Activated CD8-positive, alpha-beta memory T cell treated with anti-CD3 and anti-CD28 coated beads, Interleukin-2, amount 10 ng/mL, durations not matched to agents 7 days and 5 days (primary cell): ENCODE results near the gene SFTA2. TPM values are rescaled to one million over a fixed set of nuclear protein-coding genes. Genes with fewer than 3 reads are reported as not detected.

Experiments
- ATAC-seq: fragments of 150-1000 bp; cut with Tn5 transposase; one replicate; pipeline ENCODE4 v1.10.0; 2021; ENCODE audit warnings: moderate library complexity
- CTCF ChIA-PET: fragments of 350-600 bp; sonication (Branson Sonifier 250); formaldehyde crosslinking; loops from one replicate; lab custom pipeline; 2021; ENCODE audit warnings: antibody characterized with exemption; lab: Charles Lee
- DNase-seq: peaks from one replicate; pipeline ENCODE4 v3.0.0-alpha.2; 2020
- H3K27ac Mint-ChIP-seq: one replicate; pipeline ENCODE4 v1.8.0; 2021; ENCODE audit warnings: mild to moderate bottlenecking, mixed read lengths
- H3K27me3 Mint-ChIP-seq: one replicate; pipeline ENCODE4 v1.8.0; 2021; ENCODE audit warnings: mixed read lengths
- H3K36me3 Mint-ChIP-seq: one replicate; pipeline ENCODE4 v1.8.0; 2021; ENCODE audit warnings: mild to moderate bottlenecking, mixed read lengths
- H3K4me1 Mint-ChIP-seq: one replicate; pipeline ENCODE4 v1.8.0; 2021; ENCODE audit warnings: mixed read lengths
- H3K4me3 Mint-ChIP-seq: one replicate; pipeline ENCODE4 v1.8.0; 2021; ENCODE audit warnings: mild to moderate bottlenecking, moderate library complexity, mixed read lengths
- H3K9me3 Mint-ChIP-seq: one replicate; pipeline ENCODE4 v1.8.0; 2022; ENCODE audit warnings: low read depth, mixed read lengths
- total RNA-seq, 2 experiments: library from RNA; stranded (reverse); gene quantifications; one replicate each; pipeline ENCODE4 v1.2.3, GENCODE V29; 2021

Gene SFTA2
- total RNA-seq, 2 experiments from 2014 or later: not detected

DNA sequence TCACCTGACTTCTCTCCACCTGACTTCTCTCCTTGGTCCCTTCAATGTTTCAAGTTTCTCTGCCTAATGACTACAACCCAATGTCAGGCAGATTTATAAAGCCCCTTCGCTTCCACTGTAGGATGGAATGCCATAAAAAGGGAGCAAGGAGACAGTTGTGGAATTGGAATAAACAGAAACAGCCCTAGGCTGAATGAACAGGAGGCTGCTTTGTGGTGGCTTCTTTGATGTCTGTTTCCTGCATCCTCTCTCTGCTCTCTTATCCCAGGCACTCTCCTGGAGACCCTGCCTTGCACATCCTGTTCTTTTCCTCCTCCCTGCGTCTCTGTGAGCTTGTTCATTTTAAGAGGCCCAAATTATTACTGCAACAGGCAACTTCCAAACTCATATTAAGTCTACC is 25.7 kb upstream of the SFTA2 start:
- no peak overlapping the region for H3K4me3 Mint-ChIP-seq
- no peak overlapping the region for H3K27ac Mint-ChIP-seq
- H3K27me3 Mint-ChIP-seq: peaks cover 82% of the 10 kb centered on the region
- ATAC-seq (no peak), DNase-seq (no peak)
- H3K4me1 Mint-ChIP-seq: peaks cover 8% of the 10 kb centered on the region
- no peaks in the 10 kb centered on the region for H3K9me3 Mint-ChIP-seq
- CTCF ChIA-PET: no interaction called here
- H3K36me3 Mint-ChIP-seq: no peaks in the 10 kb centered on the region

DNA sequence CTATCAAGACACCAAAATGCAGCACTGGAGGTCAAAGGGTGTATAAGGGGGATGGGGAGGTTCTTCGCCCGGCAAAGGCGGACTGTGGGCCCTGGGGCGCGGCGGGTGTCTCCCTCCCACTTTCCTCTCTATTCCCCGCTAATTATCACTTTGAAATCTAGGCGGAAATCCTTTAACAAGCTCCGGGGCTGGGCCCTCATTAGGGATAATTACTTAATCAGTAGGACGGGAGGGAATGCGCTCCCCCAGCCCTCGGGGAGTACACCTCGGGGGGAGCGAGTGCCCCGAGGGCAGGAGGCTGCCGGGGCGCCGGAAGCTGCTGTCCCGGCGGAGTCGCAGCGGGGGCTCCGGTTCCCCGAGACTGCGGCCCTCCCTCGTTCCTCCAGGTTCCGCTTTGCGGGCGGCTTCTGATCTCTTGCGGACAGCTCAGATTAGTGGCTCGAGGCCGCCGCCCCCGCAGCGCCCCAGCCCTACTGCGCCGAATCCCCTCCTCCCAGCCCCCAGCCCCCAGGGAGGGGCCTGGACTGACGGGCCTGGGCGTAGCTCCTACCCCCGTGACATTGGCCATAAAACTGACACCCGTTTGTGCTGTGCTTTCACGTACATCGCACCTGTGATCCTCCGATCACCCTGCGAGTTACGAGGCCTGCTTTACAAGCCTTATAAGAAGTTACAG is 23.5 kb upstream of the SFTA2 start:
- DNase-seq: peak; percentile 80
- no peaks in the 10 kb centered on the region for H3K36me3 Mint-ChIP-seq
- peaks cover 8% of the 10 kb centered on the region for H3K4me1 Mint-ChIP-seq
- H3K4me3 Mint-ChIP-seq: peak overlapping the region; percentile 55
- CTCF ChIA-PET: interaction anchor here (0.5 to 2.8 kb wide), 8 partner anchors 9 to 219 kb away, joined by 3 to 11 read pairs (median 4); partner anchors contain the start of gene VARS2
- H3K27ac Mint-ChIP-seq: no peak overlapping the region
- H3K27me3 Mint-ChIP-seq: peaks cover 89% of the 10 kb centered on the region
- no peaks in the 10 kb centered on the region for H3K9me3 Mint-ChIP-seq
- ATAC-seq: peak; percentile 95

DNA sequence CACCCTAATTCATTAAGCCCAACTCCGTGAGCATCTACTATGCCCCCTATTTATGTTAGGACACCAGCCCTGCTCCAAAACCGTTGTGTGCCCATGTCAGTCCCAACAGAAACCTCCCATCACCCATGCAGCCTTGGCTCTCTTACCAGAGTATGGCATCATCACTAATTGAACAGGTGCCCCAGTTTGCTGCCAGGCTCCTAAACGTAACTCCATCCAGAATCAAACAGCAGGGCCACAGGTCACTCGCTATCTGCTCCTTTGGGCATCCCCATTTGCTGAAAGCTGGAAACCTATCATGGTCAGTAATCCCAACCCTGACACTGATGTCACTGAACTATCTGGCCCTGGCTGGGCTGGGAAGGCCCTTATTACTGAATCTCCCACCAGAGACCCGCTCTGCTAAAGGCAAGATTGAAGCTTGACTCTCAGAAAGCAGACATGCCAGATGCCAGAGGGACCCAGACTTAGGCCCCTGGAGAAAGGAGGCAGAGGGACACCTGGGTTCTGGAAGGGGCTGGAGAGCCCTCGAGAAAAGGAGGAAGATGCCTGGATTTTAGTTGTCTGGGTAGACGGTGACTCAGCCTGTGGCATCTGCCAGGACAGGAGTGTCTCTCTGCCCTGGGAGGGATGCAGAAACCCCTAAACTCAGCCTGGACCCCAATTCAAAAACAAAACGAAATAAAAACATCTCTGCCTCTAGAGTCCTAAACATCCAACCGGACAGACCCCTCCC is 22.8 kb upstream of the SFTA2 start:
- no peak for DNase-seq
- Mint-ChIP-seq H3K4me3 (peak overlapping the region; percentile 55), H3K9me3 (no peaks in the 10 kb centered on the region), H3K36me3 (no peaks in the 10 kb centered on the region), H3K4me1 (peaks cover 8% of the 10 kb centered on the region), H3K27me3 (peaks cover 89% of the 10 kb centered on the region), H3K27ac (no peak overlapping the region)
- no peak for ATAC-seq
- CTCF ChIA-PET: interaction anchor here (0.7 to 2.8 kb wide), 6 partner anchors 10 to 125 kb away, joined by 3 to 11 read pairs (median 4); partner anchors contain the start of gene VARS2

DNA sequence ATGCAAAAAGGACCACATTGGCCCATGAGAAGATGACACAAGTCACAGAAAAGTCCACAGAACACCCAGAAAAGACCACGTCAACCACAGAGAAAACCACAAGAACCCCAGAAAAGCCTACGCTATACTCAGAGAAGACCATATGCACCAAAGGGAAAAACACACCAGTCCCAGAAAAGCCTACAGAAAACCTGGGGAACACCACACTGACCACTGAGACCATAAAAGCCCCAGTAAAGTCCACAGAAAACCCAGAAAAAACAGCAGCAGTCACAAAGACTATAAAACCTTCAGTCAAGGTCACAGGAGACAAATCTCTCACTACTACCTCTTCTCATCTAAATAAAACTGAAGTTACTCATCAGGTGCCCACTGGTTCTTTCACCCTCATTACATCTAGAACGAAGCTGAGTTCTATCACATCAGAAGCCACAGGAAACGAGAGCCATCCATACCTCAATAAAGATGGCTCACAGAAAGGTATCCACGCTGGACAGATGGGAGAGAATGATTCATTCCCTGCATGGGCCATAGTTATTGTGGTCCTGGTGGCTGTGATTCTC is 20.0 kb upstream of the SFTA2 start:
- no peak for ATAC-seq

DNA sequence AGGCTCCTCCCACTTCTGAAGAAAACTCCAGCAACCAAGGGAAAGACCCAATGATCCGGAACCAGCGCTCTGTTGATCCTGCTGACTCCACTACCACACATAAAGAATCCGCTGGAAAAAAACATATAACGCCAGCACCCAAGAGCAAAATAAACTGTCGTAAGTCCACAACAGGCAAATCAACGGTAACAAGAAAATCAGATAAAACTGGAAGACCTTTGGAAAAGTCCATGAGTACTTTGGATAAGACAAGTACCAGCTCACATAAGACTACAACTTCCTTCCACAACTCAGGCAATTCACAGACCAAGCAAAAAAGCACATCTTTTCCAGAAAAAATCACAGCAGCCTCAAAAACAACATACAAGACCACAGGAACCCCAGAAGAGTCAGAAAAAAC is 16.8 kb upstream of the SFTA2 start:
- ATAC-seq (no peak), DNase-seq (no peak)
- H3K4me1 Mint-ChIP-seq: no peaks in the 10 kb centered on the region
- H3K9me3 Mint-ChIP-seq: no peaks in the 10 kb centered on the region
- no peaks in the 10 kb centered on the region for H3K36me3 Mint-ChIP-seq
- peaks cover 80% of the 10 kb centered on the region for H3K27me3 Mint-ChIP-seq
- no peak overlapping the region for H3K27ac Mint-ChIP-seq
- CTCF ChIA-PET: interaction anchor here (1.1 kb wide), 1 partner anchor 8 kb away, joined by 3 read pairs; the partner anchor contains the start of gene MUCL3
- no peak overlapping the region for H3K4me3 Mint-ChIP-seq

More for the DNA sequence above, 20.0 kb upstream of the SFTA2 start:
- Mint-ChIP-seq H3K27ac (no peak overlapping the region), H3K4me3 (no peak overlapping the region), H3K27me3 (peaks cover 85% of the 10 kb centered on the region), H3K4me1 (peaks cover 8% of the 10 kb centered on the region), H3K9me3 (no peaks in the 10 kb centered on the region), H3K36me3 (no peaks in the 10 kb centered on the region)
- no peak for DNase-seq
- CTCF ChIA-PET: no interaction called here

DNA sequence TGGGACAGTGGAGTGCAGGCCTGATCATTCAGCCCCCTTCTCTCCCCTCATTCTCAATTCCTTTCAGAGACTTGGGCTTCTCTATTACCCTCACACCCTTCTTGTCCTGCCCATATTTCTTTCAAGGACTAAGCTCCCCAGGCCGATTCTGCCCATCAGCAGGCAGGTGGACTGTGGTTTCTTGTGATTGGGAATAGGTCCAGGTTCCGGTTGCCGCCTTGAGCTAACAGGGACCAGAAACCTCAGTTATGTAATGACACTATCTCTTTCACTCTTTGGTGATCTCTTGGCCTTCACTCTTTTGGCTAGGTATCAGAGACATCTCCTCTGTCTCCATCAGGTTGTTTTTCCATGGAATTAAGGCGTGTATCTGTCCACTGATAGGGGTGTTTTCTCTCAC is 15.3 kb upstream of the SFTA2 start:
- no peaks in the 10 kb centered on the region for H3K9me3 Mint-ChIP-seq
- ATAC-seq: no peak
- peaks cover 80% of the 10 kb centered on the region for H3K27me3 Mint-ChIP-seq
- H3K27ac Mint-ChIP-seq: no peak overlapping the region
- no peak for DNase-seq
- no peak overlapping the region for H3K4me3 Mint-ChIP-seq
- H3K36me3 Mint-ChIP-seq: no peaks in the 10 kb centered on the region
- CTCF ChIA-PET: no interaction called here
- no peaks in the 10 kb centered on the region for H3K4me1 Mint-ChIP-seq

DNA sequence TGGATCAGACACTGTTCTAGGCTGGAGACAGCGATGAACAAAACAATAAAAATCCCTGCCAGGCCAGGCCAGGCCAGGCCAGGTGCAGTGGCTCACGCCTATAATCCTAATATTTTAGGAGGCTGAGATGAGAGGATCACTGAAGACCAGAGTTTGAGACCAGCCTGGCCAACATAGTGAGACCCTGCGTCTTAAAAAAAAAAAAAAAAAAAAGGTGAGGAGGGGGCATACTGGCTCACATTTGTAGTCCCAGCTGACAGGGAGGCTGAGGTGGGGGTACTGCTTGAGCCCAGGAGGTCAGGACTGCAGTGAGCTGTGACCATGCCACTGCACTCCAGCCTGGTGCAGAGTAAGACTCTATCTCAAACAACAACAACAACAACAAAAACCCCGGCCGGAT is 13.3 kb upstream of the SFTA2 start:
- H3K4me1 Mint-ChIP-seq: no peaks in the 10 kb centered on the region
- CTCF ChIA-PET: no interaction called here
- H3K27me3 Mint-ChIP-seq: peaks cover 75% of the 10 kb centered on the region
- no peak overlapping the region for H3K4me3 Mint-ChIP-seq
- H3K27ac Mint-ChIP-seq: no peak overlapping the region
- ATAC-seq (no peak), DNase-seq (no peak)
- H3K36me3 Mint-ChIP-seq: no peaks in the 10 kb centered on the region
- H3K9me3 Mint-ChIP-seq: no peaks in the 10 kb centered on the region

DNA sequence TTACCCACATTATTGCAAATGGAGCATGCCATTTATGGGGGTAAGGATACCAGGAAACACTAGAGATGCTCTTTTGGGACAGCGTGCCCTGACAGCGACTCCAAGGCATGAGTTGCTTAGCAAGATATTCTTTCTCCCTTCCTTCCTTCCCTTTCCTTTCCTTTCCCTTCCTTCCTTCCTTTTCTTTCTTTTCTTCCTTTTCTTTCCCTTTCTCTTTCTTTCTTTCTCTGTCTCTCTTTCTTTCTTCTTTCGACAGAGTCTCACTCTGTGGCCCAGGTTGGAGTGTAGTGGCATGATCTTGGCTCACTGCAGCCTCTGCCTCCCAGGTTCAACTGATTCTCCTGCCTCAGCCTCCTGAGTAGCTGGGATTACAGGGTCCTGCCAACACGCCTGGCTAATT is 12.1 kb upstream of the SFTA2 start:
- CTCF ChIA-PET: interaction anchor here (0.7 kb wide), 1 partner anchor 136 kb away, joined by 3 read pairs; no protein-coding TSS in a partner anchor
- DNase-seq (no peak), ATAC-seq (no peak)
- Mint-ChIP-seq H3K36me3 (no peaks in the 10 kb centered on the region), H3K27me3 (peaks cover 73% of the 10 kb centered on the region), H3K27ac (no peak overlapping the region), H3K4me1 (no peaks in the 10 kb centered on the region), H3K9me3 (no peaks in the 10 kb centered on the region), H3K4me3 (no peak overlapping the region)

DNA sequence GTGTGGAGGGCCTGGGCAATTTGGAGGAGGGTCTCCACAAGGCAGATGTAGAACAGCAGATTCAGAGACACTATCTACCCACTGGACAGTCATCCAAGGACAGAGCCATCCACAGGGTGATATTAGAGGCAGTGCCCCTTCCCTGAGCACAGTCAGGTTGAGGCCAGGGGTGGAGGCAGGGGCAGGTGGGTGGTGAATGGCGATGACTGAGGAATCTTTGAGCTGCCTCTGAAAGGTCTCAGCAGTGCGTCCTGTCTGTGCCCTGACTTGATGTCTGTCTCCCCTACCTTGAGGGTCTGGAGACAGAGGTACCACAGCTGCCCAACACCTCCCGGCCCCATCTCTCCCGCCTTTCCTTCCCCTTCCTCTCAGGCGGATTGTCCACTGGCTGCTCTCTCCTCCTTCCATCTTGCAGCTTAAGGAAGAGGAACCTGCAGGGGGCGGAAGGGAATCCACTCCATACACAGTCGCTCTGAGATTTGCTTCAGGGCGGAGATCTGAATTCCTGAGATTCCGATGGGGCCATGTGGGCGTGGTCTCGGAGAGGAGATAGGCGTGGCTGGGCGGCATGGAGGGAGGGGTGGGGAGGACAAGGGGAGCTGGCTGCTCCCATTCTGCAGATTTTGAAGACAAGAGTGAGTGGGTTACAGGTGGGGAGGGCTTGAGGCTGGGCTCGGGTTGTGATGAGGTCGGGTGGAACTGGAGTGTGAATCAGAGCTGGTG is 10.5 kb upstream of the SFTA2 start:
- Mint-ChIP-seq H3K27me3 (peaks cover 72% of the 10 kb centered on the region), H3K9me3 (no peaks in the 10 kb centered on the region), H3K4me3 (no peak overlapping the region), H3K36me3 (no peaks in the 10 kb centered on the region), H3K27ac (no peak overlapping the region), H3K4me1 (no peaks in the 10 kb centered on the region)
- DNase-seq: no peak
- no peak for ATAC-seq
- CTCF ChIA-PET: no interaction called here

DNA sequence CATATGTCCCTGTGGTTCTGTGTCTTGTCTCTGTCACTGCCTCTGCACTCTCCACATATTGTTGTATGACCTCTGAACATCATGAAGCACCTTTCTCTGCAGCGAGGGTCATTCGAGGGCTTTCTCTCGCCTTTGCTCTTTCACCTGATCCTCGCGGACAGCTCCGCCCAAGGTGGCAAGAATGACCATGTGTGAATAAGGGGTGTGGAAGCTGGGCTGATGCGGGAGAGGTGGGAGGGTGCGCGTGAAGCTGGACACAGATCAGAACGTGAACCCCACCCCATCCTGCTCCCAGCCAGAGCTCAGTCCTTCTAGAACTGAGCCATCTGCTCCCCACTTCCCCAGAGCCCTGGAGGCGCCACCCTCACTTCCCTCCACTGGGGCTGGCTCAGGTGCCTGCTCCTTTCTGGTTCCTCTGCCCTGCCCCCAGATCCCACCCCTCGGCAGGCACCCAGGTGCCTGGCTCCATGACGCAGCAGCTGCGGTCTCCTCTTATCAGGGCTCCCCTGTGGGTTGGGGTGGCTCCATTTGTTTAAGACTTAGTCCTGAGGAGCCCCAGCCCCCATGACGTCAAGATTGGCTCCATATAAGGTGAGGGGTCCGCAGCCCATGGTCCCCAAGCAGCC is 8.5 kb upstream of the SFTA2 start, which contains the start of gene MUCL3:
TSS of gene MUCL3 (plus strand) at position 613 of the 626 bp plus-strand sequence. CDS start 27 bp downstream, outside the sequence.
- Mint-ChIP-seq H3K27ac (no peak within 1 kb of the TSS), H3K27me3 (peaks cover 61% of the 10 kb centered on the region), H3K9me3 (no peaks in the 10 kb centered on the region), H3K4me1 (no peaks in the 10 kb centered on the region), H3K36me3 (no peaks in the 10 kb centered on the region), H3K4me3 (no peak within 1 kb of the TSS)
- CTCF ChIA-PET: interaction anchor here (0.7 to 1.3 kb wide), 2 partner anchors 9 to 24 kb away, joined by 3 read pairs; no protein-coding TSS in a partner anchor
- ATAC-seq (no peak), DNase-seq (no peak)

DNA sequence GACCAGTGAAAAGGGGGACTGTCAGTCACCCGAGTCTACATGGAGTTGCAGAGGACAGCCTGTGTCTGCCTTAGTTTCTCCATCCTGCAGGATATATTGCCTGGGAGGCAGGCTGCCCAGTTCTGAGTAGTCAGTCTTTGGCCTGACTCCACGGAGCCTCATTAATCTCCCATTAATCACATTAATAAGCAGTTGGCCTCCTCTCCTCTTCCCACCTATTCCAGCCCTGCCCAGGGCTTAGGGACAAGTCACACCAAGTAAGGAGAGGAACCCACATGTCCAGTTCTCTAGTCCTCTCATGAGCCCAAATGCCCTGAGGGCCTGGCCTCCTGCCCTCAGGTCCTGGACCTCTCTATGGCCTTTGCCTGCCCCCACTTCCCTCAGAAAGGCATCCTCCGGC is 7.5 kb upstream of the SFTA2 start:
- CTCF ChIA-PET: interaction anchor here (0.6 kb wide), 1 partner anchor 188 kb away, joined by 3 read pairs; no protein-coding TSS in a partner anchor
- DNase-seq: no peak
- no peaks in the 10 kb centered on the region for H3K4me1 Mint-ChIP-seq
- no peaks in the 10 kb centered on the region for H3K9me3 Mint-ChIP-seq
- no peak for ATAC-seq
- H3K27me3 Mint-ChIP-seq: peaks cover 56% of the 10 kb centered on the region
- H3K27ac Mint-ChIP-seq: no peak overlapping the region
- H3K4me3 Mint-ChIP-seq: no peak overlapping the region
- no peaks in the 10 kb centered on the region for H3K36me3 Mint-ChIP-seq

DNA sequence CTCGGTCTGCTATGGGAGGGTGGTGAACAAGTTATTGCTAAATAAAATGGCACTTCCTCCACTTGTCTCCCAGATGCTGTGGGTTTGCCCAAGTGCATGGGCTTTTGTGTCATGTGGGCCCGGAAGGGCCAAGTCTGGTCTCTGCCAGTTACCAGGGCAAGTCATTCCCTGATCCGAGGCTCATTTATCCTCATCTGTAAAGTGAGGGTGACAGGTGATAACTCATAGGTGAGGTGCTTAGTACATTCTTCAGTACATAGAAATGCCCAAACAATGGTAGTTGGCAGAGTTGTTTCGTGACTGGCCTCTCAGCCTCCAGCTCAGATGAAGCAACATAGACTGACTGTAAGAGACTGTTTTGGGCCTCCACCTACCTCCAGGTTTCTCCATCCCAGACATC is 6.8 kb upstream of the SFTA2 start:
- Mint-ChIP-seq H3K9me3 (no peaks in the 10 kb centered on the region), H3K27me3 (peaks cover 50% of the 10 kb centered on the region)
- ATAC-seq: no peak

More for the DNA sequence above, 6.8 kb upstream of the SFTA2 start:
- CTCF ChIA-PET: interaction anchor here (0.6 kb wide), 1 partner anchor 188 kb away, joined by 3 read pairs; no protein-coding TSS in a partner anchor
- no peak overlapping the region for H3K4me3 Mint-ChIP-seq
- no peak overlapping the region for H3K27ac Mint-ChIP-seq
- DNase-seq: no peak
- no peaks in the 10 kb centered on the region for H3K36me3 Mint-ChIP-seq
- no peaks in the 10 kb centered on the region for H3K4me1 Mint-ChIP-seq
